ENCODE results near the gene ENOX1. TPM values are rescaled to one million over a fixed set of nuclear protein-coding genes. Genes with fewer than 3 reads are reported as not detected.

The ENOX1 gene
- total RNA-seq, 4 donors from 2014 or later = 0.25 to 0.52 (median 0.33) TPM

DNA sequence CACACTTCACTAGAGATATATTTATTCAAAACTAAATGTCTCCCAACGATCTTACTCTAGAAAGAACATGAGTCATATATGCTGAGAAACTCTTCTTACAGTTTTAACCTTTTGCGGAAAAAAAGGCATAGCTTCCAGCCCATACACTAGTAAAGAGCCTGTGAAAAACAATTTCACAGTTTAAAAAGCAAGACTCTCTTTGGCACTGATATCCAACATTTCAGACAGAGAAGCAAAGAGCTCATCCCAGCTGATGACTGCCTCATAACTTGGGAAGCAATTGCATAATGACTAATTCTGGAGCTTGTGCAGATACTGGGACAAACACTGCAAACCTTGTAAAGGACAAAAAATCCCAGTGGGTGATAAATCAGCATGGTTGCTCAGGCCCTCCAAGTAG lies 88.0 kb downstream of the ENOX1 start:
- no peak overlapping the region for H3K27ac ChIP-seq
- no peak for DNase-seq (ENCODE audit: low spot score in 2 of 2)
- H3K36me3 ChIP-seq = no peaks in the 10 kb centered on the region
- TF ChIP-seq EP300 (IDR thresholded peaks at IDR 0.05) = no peak
- no peak for TF ChIP-seq CTCF (IDR thresholded peaks at IDR 0.05)
- TF ChIP-seq POLR2A (IDR thresholded peaks at IDR 0.05) = no peak
- no peak for TF ChIP-seq POLR2AphosphoS5 (IDR thresholded peaks at IDR 0.05)
- no peaks in the 10 kb centered on the region for H3K27me3 ChIP-seq
- peaks cover 4% of the 10 kb centered on the region for H3K4me1 ChIP-seq
- 38% methylated on average over 2 of the region's 2 CpGs for WGBS
- no peaks in the 10 kb centered on the region for H3K9me3 ChIP-seq
- no peak overlapping the region for H3K4me3 ChIP-seq

GRCh38 chr13:43698009-43698408 lies 88.8 kb downstream of the ENOX1 start:
- H3K27me3 ChIP-seq = no peaks in the 10 kb centered on the region
- no peak for DNase-seq (ENCODE audit: low spot score in 2 of 2)
- TF ChIP-seq CTCF (IDR thresholded peaks at IDR 0.05) = no peak
- TF ChIP-seq POLR2A (IDR thresholded peaks at IDR 0.05) = no peak
- no peak for TF ChIP-seq POLR2AphosphoS5 (IDR thresholded peaks at IDR 0.05)
- no peak for TF ChIP-seq EP300 (IDR thresholded peaks at IDR 0.05)
- no peak overlapping the region for H3K4me3 ChIP-seq
- H3K9me3 ChIP-seq = no peaks in the 10 kb centered on the region
- H3K36me3 ChIP-seq = no peaks in the 10 kb centered on the region
- no peak overlapping the region for H3K27ac ChIP-seq
- peaks cover 4% of the 10 kb centered on the region for H3K4me1 ChIP-seq
- 77% methylated on average over 2 of the region's 2 CpGs for WGBS

DNA sequence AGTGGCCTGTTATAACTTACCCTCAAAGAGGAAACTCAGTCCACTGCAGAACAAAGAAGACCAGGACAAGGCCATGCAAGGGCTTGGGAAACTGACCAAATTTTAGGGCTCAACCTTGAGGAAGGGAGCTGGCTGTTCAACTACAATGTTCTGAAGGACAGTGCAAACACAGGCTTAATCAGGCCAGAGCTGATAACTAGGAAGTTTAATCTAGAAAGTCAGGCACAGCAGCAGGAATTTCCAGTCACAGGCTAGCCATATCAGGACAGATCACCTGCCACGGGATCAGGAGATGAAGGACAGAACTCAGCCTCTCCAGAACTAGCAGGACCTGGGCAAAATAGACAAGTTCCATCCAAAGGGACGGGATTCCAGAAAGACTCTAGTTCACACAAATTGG lies 89.4 kb downstream of the ENOX1 start:
- H3K9me3 ChIP-seq = no peaks in the 10 kb centered on the region
- H3K36me3 ChIP-seq = no peaks in the 10 kb centered on the region
- H3K4me3 ChIP-seq = no peak overlapping the region
- 83% methylated on average over 2 of the region's 2 CpGs for WGBS
- DNase-seq (ENCODE audit: low spot score in 2 of 2) = no peak
- no peak overlapping the region for H3K27ac ChIP-seq
- H3K4me1 ChIP-seq = peaks cover 4% of the 10 kb centered on the region
- TF ChIP-seq EP300 (IDR thresholded peaks at IDR 0.05) = no peak
- no peak for TF ChIP-seq POLR2AphosphoS5 (IDR thresholded peaks at IDR 0.05)
- TF ChIP-seq POLR2A (IDR thresholded peaks at IDR 0.05) = no peak
- no peak for TF ChIP-seq CTCF (IDR thresholded peaks at IDR 0.05)
- H3K27me3 ChIP-seq = no peaks in the 10 kb centered on the region

- no peak for DNase-seq (ENCODE audit: low spot score in 2 of 2)
- H3K36me3 ChIP-seq = no peaks in the 10 kb centered on the region
- H3K27me3 ChIP-seq = no peaks in the 10 kb centered on the region
- H3K9me3 ChIP-seq = no peaks in the 10 kb centered on the region
- no peak overlapping the region for H3K4me3 ChIP-seq
- peaks cover 4% of the 10 kb centered on the region for H3K4me1 ChIP-seq
- 97% methylated on average over 1 of the region's 1 CpG for WGBS
- H3K27ac ChIP-seq = no peak overlapping the region
- TF ChIP-seq CTCF (IDR thresholded peaks at IDR 0.05) = no peak
- no peak for TF ChIP-seq POLR2AphosphoS5 (IDR thresholded peaks at IDR 0.05)
- TF ChIP-seq EP300 (IDR thresholded peaks at IDR 0.05) = no peak
- no peak for TF ChIP-seq POLR2A (IDR thresholded peaks at IDR 0.05)
Observed at GRCh38 chr13:43694146-43694664, 92.6 kb downstream of the ENOX1 start.

- no peaks in the 10 kb centered on the region for H3K36me3 ChIP-seq
- TF ChIP-seq POLR2A (IDR thresholded peaks at IDR 0.05) (no peak), POLR2AphosphoS5 (IDR thresholded peaks at IDR 0.05) (no peak), EP300 (IDR thresholded peaks at IDR 0.05) (no peak), CTCF (IDR thresholded peaks at IDR 0.05) (no peak)
- no peaks in the 10 kb centered on the region for H3K27me3 ChIP-seq
- no peak overlapping the region for H3K4me3 ChIP-seq
- DNase-seq (ENCODE audit: low spot score in 2 of 2) = no peak
- no peaks in the 10 kb centered on the region for H3K9me3 ChIP-seq
- WGBS = 81% methylated on average over 2 of the region's 2 CpGs
- no peaks in the 10 kb centered on the region for H3K4me1 ChIP-seq
- H3K27ac ChIP-seq = no peak overlapping the region
Observed at GRCh38 chr13:43693639-43694038, 93.1 kb downstream of the ENOX1 start.
